GM18502 (cell line): ENCODE data around the gene TMEM100.
A peak's percentile ranks its signal among the peaks of the same experiment; 100 is the strongest.

Experiments used
- ATAC-seq: cut with Tn5 transposase; IDR thresholded peaks from one replicate; pipeline ENCODE4 v1.9.1; 2021; ENCODE audit warnings: mild to moderate bottlenecking; ENCODE audit not compliant: unreplicated experiment, poor library complexity

TMEM100 gene, protein sequence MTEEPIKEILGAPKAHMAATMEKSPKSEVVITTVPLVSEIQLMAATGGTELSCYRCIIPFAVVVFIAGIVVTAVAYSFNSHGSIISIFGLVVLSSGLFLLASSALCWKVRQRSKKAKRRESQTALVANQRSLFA

DNA sequence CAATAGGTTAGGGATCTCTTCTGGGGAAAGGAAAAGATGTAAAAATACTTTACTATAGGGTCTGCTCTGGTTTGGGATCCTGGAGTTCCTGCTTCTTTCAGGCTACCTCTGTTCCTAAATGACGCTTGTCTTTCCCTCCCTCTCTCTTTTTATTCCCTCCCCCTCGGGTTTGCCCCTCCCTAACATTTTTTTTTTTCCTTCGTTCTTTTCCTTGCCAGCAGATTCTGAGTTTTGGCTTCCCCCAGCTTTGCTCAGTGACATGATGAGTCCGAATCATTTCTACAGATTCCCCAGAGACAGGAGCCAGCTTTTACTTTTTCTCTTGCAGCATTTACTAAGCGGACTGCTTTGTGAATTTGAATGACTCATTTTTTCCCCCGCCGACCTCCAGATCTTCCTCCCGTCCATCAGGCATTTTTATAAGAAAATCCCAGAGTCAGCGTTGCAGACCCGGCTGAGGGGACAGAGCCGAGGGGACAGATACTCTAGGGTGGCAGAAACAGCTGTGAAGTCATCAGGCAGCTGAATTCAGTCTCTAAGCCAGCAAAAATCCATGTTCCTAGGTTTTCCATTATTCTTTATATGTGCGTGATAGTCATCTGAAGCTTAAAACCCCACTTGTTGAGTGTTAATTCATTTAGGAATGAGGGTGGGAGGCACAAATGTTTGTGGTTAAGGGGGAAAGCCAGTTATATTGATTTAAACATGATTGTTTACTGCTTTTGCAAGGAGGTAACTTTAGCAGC lies at the start of gene TMEM100:
Gene TMEM100 (minus strand): TSS at position 123 of the 746 bp plus-strand sequence. CDS start 1,794 bp downstream, outside the sequence.
- no peak for ATAC-seq

DNA sequence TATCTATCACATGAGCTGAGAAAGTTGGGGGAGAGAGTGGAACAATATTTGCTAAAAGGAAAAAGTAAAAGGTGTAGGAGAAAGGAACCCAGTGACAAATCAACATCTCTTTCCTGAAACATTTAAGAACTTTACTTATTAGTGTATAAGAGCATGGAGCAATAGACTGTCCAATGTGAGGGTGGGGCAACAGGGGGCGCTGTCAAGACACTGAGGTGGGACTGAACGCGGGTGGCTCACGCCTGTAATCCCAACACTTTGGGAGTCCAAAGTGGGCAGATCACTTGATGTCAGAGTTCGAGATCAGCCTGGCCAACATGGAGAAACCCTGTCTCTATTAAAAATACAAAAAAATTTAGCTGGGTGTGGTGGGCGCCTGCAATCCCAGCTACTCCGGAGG lies 49.4 kb upstream of the TMEM100 start:
- ATAC-seq = no peak

GRCh38 chr17:55770196-55770870 lies 47.7 kb upstream of the TMEM100 start:
- ATAC-seq = no peak

GRCh38 chr17:55769625-55770000 lies 46.9 kb upstream of the TMEM100 start:
- no peak for ATAC-seq

DNA sequence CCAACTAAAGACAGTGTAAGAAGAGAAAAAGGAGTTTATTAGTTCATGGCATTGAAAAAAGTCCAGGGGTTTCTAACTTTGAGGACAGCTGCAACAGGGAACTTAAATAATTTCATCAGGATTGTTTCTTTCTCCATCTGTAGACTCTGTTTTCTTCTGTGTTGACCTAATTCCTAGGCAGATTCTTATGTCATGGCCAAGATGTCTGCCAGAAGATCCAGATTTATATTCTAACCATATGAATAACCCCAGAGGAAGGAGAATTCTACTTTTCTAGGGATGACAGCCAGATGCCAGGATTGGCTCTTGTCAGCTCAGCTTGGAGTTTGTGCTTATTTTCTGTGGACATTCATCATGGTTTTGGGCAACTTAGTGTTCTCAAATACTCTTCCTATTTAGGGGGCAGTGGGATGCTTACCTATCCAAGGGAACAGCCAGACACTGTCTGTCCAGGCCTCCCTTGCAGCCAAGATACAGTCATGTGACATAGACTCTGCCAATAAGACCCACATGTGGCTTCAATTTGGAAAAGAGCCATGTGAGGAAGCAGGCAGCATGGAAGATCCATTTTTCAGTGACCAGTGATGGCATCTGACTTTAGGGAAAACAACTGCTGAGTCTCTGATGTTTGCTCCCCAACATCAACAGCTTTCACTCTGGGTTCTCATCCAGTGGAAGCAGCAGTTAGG lies 46.4 kb upstream of the TMEM100 start:
- ATAC-seq = no peak

DNA sequence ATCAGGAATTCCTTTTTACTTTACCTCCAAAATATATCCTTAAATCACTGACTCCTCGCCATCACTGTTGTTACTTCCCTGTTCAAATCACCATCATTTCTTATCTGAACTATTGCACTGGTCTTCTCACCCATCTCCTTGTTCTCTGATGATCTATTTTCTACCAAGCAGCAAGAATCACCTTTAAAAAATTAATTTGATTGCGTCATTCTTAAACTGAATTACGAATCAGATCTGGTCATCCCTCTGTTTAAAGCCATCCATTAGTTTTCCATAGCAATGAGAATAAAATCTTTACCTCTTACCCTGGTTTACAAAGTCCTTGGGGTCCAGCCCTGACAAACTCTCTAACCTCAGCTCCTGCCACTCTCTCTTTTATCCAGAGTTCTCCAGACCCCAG lies 42.8 kb upstream of the TMEM100 start:
- ATAC-seq = no peak

DNA sequence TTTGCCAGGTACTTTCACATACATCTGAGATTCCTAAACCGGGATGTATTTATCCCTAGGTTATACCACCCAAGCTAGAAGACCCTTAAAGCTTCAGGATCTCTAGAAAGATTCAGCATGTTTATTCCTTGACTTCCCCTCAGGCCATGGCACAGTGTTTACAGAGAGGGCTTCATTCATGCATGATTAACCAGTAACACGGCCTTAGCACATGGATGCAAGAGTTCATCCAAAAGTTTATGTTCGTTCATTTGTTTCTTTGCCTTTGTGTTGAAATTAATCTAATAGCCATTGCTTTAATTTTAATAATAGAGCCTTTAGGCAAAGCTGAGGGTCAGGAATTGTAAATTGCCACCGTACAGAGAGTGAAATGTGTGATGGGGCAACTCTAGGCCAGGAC lies 41.9 kb upstream of the TMEM100 start:
- no peak for ATAC-seq

DNA sequence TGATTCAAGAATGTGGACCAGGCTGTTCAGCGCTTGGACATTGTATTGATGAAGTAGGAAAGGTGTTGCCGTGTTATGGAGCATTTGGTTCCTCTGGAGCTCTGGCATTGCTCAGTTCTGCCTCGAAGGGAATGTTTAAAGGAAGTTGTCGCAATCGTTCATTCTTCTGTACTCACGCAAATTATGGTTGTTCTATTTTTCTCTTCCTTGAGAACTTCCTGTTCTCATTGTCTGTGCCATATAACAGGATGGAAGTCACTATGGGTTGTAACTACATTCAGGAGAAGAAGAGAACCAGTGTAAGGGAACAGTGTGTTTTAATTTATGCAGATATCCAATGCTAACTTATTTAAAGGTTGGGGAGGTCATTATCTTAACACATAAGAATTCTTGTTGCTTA lies 41.2 kb upstream of the TMEM100 start:
- no peak for ATAC-seq

DNA sequence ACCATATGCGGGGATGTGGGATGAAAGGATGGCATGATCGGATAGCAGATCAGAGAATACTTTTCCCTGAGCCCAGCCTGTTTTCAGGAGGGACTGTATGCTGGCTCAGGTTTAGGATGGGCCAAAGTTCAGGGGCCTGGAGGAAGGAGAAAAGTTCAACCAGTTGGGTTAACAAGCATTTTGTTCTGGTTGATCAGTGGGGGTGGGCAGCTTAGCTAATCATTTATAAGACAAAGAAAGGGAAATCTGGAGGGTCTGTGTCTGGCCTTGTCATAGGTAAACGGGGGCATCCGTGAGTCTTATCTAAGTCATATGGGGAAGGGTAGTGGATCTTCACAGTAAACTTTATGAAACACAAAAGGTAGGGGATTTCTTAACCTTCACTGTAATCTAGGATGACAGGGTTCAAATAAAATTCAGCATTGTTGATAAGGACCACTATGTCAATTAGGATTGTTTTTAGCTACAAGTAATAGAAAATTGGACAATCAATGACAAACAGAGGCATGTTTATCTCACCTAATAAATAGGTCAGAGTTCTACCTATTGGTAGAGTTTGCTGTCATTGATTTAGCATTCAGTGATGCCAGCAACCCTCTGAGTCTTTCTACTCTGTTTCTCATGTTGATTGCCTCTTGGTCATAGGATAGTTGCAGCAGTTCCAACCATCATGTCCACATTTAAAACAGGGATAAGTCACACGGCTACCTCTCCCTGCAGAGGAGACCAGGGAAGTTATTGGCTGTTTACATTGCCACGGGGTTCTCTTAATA lies 39.6 kb upstream of the TMEM100 start:
- no peak for ATAC-seq

DNA sequence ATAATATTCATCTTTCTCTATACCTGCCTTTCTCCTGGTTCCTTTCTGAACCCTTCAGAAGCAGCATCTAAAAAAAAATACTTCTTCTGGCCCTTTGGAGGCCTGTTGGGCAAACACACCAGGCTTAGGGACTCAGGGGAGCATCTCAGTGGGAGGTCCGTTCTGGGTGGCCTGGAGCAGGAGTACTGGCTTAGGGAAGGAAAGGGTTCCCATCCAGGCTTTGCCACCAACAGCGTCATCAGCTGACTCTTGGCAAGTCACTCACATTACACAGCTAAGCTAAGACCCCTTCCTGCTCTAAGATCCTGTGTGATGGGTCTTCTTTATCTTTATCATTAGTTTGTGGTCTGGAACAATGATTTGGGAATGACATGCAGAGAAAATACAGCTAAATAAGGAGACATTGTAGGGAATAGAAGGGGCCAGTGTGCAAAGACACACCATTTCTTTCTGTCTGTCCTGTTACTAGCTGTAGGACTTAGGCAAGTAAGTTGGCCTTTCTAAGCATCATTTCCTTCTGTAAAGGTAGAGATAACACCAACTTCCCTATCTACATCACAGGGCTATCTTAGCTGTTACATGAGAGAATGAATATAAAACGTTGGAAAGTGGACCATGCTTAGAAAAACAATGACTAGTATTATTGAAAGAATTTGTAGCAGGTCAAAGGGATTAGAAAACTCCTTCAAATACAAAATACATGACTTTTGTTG lies 38.1 kb upstream of the TMEM100 start:
- ATAC-seq = no peak

- ATAC-seq = no peak
Observed at GRCh38 chr17:55758171-55758570, 35.5 kb upstream of the TMEM100 start.

DNA sequence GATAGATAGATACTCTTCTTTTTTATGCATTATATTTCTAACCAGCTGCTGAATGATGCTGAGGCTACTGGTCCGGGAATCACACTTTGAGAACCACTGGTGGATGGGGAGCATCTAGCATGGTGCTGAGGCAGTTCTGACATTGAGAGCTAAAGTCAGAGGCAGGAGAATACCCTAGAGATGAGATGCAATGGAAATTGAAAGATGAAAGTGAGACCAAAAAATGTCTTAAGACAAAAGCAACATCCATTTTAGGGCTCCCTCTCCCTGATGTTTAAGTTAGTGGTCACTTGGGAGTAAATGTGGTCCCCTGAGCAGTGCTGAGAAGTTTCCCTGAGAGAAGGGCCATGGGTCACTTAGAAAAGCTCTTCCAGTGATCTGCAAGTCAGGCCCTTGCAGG lies 35.0 kb upstream of the TMEM100 start:
- no peak for ATAC-seq

GRCh38 chr17:55756689-55757088 lies 34.0 kb upstream of the TMEM100 start:
- no peak for ATAC-seq

- no peak for ATAC-seq
Observed at GRCh38 chr17:55751720-55752250, 29.1 kb upstream of the TMEM100 start.

- peak; percentile 99 for ATAC-seq
Observed at GRCh38 chr17:55750750-55751657, 28.3 kb upstream of the TMEM100 start, which contains the start of gene PCTP. Gene PCTP (plus strand): TSS chr17:55751051. CDS start chr17:55751104, 53 bp downstream.

DNA sequence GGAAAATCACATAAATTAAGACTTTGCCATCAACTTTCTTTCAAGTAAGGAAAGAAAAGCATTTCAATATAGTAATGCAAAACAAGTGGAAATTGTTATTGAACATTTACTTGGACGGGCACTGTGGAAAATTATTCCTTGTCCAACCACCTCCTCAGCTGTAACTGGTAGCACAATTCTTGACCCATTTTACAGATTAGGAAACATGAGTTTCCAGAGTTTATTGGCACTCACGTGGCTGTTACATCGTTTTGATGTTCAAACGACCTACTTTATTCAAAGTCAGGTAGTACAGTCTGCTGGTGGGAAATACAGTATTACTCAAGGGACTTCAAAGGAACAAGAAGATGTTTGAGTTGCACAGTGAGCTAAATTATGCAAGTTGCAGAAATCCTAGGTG lies 27.3 kb upstream of the TMEM100 start:
- ATAC-seq = no peak

DNA sequence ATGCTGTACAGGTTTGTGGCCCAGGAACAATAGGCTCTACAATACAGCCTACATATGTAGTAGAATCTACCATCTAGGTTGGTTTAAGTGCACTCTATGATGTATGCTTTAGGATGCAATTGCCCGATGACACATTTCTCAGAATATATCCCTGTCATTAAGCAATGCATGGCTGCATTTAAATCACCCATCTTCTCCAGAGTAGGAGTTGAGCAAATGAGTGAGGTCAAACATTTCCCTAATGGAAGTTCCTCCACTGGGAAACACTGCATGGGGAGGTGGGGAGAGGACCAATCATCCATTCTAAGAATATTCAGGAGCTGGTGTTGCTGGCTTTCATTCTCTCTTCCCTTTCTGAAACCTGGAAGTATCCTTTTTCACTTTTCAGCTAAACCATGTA lies 26.2 kb upstream of the TMEM100 start:
- ATAC-seq = no peak

GRCh38 chr17:55747209-55747608 lies 24.5 kb upstream of the TMEM100 start:
- no peak for ATAC-seq
